ENCODE data around the gene PLOD3. TPM values are rescaled to one million over a fixed set of nuclear protein-coding genes. Genes with fewer than 3 reads are reported as not detected.
A peak's percentile ranks its signal among the peaks of the same experiment; 100 is the strongest.

The PLOD3 gene
- total RNA-seq, 2 donors from 2014 or later = 39.0 to 44.7 TPM

DNA sequence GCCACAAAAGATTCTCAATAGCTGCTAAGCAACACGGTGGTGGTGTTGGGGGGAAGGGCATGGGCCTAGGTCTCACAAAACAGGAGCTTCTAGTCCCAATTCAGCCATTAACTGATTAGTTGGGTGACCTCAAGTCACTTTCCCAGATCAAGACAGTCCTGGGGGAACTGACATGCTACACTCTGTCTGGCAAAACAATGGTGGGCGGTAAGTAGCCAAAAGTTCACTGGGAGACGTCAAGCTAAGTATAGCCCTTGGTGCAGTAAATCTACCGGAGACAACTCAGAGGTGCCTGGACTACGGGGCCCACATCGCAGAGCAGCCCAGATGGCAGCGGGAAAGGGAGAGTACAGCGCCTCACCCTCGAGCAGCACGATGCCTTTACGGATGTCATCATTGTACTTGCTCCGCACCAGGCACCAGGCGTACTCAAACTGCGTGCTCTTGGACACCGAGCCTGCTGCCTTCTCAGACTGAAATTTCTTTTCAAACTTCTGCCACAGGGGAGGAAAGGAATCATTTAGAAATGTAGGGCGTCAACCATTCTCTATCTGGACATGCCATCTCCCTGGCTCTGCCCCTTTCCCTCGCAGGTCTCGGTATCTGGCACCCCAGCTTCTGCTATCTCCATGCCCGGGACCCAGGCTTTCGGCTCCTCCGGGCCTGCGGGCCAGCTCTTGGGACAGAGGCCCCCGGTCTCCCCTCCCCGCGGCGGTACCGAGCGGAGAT lies 26.4 kb upstream of the PLOD3 start:
- Mint-ChIP-seq H3K27ac (peak overlapping the region; percentile 92), H3K4me1 (peaks cover 20% of the 10 kb centered on the region), H3K4me3 (peak overlapping the region; percentile 94), H3K27me3 (no peaks in the 10 kb centered on the region), H3K36me3 (ENCODE audit: low read depth) (peaks cover 2% of the 10 kb centered on the region)
- no peaks in the 10 kb centered on the region for H3K9me3 ChIP-seq (ENCODE audit: control insufficient read depth, low read length, poor library complexity, severe bottlenecking)
- DNase-seq (no peak), ATAC-seq (no peak)

- H3K36me3 Mint-ChIP-seq (ENCODE audit: low read depth) = peaks cover 2% of the 10 kb centered on the region
- no peak overlapping the region for H3K4me3 Mint-ChIP-seq
- no peak for ATAC-seq
- H3K9me3 ChIP-seq (ENCODE audit: control insufficient read depth, low read length, poor library complexity, severe bottlenecking) = no peaks in the 10 kb centered on the region
- no peak for DNase-seq
- H3K4me1 Mint-ChIP-seq = peaks cover 17% of the 10 kb centered on the region
- H3K27ac Mint-ChIP-seq = no peak overlapping the region
- no peaks in the 10 kb centered on the region for H3K27me3 Mint-ChIP-seq
Measured at GRCh38 chr7:101241443-101242349, 24.3 kb upstream of the PLOD3 start.

DNA sequence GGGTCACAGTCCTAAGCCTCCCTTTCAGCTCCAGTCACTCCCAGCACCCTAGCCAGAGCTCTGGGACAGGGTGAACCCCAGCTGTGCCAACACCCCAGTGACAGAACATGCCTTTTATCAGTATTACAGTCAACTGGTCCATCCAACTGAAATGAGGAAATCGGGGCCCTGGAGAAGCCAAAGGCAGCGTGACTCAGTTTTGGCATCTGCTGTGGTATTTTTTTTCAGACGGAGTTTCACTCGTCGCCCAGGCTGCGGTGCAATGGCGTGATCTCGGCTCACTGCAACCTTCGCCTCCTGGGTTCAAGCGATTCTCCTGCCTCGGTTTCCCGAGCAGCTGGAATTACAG lies 23.6 kb upstream of the PLOD3 start:
- DNase-seq (no peak), ATAC-seq (no peak)
- no peak overlapping the region for H3K27ac Mint-ChIP-seq
- peaks cover 19% of the 10 kb centered on the region for H3K4me1 Mint-ChIP-seq
- peaks cover 2% of the 10 kb centered on the region for H3K36me3 Mint-ChIP-seq (ENCODE audit: low read depth)
- no peak overlapping the region for H3K4me3 Mint-ChIP-seq
- H3K27me3 Mint-ChIP-seq = no peaks in the 10 kb centered on the region
- H3K9me3 ChIP-seq (ENCODE audit: control insufficient read depth, low read length, poor library complexity, severe bottlenecking) = no peaks in the 10 kb centered on the region

DNA sequence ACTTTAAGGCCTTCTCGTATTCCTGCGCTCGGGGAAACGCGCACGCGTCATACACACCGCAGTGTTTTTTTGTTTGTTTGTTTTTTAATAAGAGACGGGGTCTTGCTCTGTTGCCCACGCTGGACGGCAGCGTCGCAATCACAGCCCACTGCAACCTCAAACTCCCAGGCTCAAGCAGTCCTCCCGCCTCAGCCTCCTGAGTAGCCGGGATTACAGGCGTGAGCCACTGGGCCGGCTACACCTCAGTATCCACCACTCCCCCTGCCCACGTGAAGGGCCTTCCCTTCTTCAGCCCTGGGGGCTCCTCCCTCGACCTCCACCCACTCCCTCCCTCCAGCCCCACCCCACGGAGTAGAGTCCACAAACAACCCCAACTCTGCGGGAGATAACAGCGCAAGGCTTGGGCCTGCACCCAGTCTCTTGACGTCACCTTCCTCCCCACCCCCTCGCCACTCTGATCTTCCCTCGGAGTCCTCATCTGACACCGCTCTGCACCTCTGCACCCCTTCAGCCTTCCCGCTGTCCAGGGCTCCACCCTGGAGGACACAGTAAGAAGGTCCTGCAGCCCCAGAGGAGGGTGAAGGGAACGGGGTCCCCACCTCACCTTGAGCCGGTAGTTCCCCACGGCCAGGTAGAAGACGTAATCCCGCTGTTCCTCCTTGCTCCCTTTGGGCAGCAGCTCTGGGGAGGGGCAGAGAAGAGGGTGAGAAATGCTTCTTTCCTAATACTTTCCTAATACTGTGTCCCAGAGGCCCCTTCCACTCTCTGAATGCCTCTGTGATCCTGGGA lies 23.0 kb upstream of the PLOD3 start:
- Mint-ChIP-seq H3K27ac (no peak overlapping the region), H3K27me3 (no peaks in the 10 kb centered on the region), H3K36me3 (ENCODE audit: low read depth) (peaks cover 2% of the 10 kb centered on the region), H3K4me3 (no peak overlapping the region), H3K4me1 (peaks cover 19% of the 10 kb centered on the region)
- H3K9me3 ChIP-seq (ENCODE audit: control insufficient read depth, low read length, poor library complexity, severe bottlenecking) = no peaks in the 10 kb centered on the region
- DNase-seq = no peak
- no peak for ATAC-seq

- Mint-ChIP-seq H3K27ac (no peak overlapping the region), H3K36me3 (ENCODE audit: low read depth) (peaks cover 2% of the 10 kb centered on the region), H3K4me3 (no peak overlapping the region), H3K4me1 (peaks cover 15% of the 10 kb centered on the region), H3K27me3 (no peaks in the 10 kb centered on the region)
- ATAC-seq (no peak), DNase-seq (no peak)
- no peaks in the 10 kb centered on the region for H3K9me3 ChIP-seq (ENCODE audit: control insufficient read depth, low read length, poor library complexity, severe bottlenecking)
Measured at GRCh38 chr7:101239951-101240220, 22.5 kb upstream of the PLOD3 start.

GRCh38 chr7:101239191-101239950 lies 22.0 kb upstream of the PLOD3 start:
- DNase-seq = no peak
- no peak overlapping the region for H3K4me3 Mint-ChIP-seq
- H3K4me1 Mint-ChIP-seq = peaks cover 11% of the 10 kb centered on the region
- no peaks in the 10 kb centered on the region for H3K27me3 Mint-ChIP-seq
- ATAC-seq = no peak
- H3K27ac Mint-ChIP-seq = no peak overlapping the region
- H3K36me3 Mint-ChIP-seq (ENCODE audit: low read depth) = no peaks in the 10 kb centered on the region
- H3K9me3 ChIP-seq (ENCODE audit: control insufficient read depth, low read length, poor library complexity, severe bottlenecking) = no peaks in the 10 kb centered on the region

DNA sequence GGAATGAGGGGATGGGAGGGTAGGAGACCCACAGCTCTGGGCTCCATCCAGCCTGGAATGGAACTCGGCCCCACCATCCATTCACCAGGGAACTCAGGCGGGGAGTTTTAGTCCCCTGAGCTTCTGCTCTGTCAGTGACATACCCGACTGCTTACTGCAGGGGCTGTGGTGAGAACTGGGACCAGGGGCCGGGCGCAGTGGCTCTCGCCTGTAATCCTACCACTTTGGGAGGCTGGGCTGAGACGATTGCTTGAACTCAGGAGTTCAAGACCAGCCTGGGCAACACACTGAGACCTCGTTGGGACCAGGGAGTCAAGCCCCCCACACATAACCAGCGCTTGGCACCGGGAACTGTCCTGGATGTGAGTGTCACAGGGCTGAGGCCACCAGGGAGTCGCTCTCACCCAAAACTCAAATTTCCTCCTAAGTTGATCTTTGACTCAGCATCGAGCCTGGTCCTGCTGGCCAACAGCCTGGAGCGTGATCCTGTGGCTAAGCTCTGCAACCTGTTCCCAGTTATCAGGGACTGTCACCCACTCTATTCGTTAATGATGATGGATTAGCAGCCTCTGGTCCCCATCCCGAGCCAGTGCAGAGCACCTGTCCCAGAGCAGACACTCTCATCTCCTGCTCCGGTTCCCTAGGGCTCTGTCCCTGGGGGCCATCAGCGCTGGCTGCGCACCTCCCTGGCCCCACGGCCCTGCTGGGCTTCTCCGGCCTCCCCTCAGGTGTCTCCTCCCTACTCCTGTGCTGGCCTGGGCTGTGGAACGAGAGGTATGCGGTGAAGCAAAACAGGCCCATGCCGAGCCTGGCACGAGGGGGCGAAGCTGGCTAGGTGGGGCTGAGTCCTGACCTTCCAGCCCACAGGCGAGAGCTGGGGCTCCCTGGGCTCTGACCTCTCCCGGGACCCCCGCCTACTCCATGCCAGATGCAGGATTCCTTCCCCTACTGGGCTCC lies 21.1 kb upstream of the PLOD3 start:
- no peak for ATAC-seq
- no peaks in the 10 kb centered on the region for H3K36me3 Mint-ChIP-seq (ENCODE audit: low read depth)
- H3K27me3 Mint-ChIP-seq = no peaks in the 10 kb centered on the region
- no peaks in the 10 kb centered on the region for H3K9me3 ChIP-seq (ENCODE audit: control insufficient read depth, low read length, poor library complexity, severe bottlenecking)
- DNase-seq = no peak
- peaks cover 5% of the 10 kb centered on the region for H3K4me1 Mint-ChIP-seq
- H3K4me3 Mint-ChIP-seq = no peak overlapping the region
- H3K27ac Mint-ChIP-seq = no peak overlapping the region

DNA sequence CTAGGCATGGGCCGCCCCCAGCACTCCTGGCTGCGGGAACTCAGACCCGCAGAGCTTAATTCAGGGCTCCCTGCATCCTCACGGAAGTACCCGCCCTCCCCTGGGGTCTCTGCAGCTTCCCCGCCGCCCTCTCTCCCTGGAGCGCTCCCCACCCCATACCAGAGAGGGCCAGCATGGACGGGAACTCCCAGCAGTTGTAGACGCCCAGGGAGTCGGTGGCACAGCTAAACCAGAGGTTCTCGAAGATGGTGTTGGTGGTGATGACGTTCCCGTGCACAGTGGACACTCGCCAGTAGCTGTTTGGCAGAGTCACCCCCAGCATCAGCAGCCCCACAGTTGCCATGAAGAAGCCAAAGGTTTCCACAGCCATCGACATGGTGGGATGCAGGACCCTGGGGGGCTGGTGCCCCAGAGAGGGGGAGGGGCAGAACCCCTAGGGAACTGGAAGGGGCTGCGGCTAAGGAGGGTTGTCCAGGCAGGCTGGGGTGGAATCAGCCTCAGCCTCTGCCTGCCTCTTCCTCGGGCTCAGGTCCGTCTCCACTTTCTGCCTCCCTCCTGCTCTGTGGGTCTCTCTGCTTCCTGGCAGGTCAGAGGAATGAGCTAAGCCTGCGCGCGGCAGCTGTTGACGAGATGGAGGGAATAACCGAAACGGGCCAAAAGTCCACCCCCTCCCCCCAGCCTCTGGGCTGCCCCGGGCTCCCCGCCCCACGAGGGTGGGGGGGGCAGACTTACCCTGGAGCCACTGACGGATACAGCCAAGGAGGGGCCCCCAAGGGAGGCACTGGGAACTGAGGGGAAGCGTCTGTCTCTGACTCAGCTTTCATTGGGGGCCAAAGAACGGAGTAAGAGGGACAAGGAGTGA lies 20.1 kb upstream of the PLOD3 start, which contains the start of gene CLDN15:
CLDN15 (minus strand) TSS at position 597 of the 862 bp plus-strand sequence; CDS start at position 376, 221 bp downstream.
- no peak for DNase-seq
- H3K27ac Mint-ChIP-seq = no peak within 1 kb of the TSS
- no peaks in the 10 kb centered on the region for H3K9me3 ChIP-seq (ENCODE audit: control insufficient read depth, low read length, poor library complexity, severe bottlenecking)
- H3K36me3 Mint-ChIP-seq (ENCODE audit: low read depth) = no peaks in the 10 kb centered on the region
- no peaks in the 10 kb centered on the region for H3K27me3 Mint-ChIP-seq
- ATAC-seq = no peak
- H3K4me3 Mint-ChIP-seq = no peak within 1 kb of the TSS
- H3K4me1 Mint-ChIP-seq = peaks cover 5% of the 10 kb centered on the region

GRCh38 chr7:101236292-101236835 lies 19.0 kb upstream of the PLOD3 start:
- H3K9me3 ChIP-seq (ENCODE audit: control insufficient read depth, low read length, poor library complexity, severe bottlenecking) = no peaks in the 10 kb centered on the region
- Mint-ChIP-seq H3K36me3 (ENCODE audit: low read depth) (no peaks in the 10 kb centered on the region), H3K27ac (no peak overlapping the region), H3K4me3 (no peak overlapping the region), H3K4me1 (peaks cover 5% of the 10 kb centered on the region), H3K27me3 (no peaks in the 10 kb centered on the region)
- ATAC-seq (no peak), DNase-seq (no peak)

DNA sequence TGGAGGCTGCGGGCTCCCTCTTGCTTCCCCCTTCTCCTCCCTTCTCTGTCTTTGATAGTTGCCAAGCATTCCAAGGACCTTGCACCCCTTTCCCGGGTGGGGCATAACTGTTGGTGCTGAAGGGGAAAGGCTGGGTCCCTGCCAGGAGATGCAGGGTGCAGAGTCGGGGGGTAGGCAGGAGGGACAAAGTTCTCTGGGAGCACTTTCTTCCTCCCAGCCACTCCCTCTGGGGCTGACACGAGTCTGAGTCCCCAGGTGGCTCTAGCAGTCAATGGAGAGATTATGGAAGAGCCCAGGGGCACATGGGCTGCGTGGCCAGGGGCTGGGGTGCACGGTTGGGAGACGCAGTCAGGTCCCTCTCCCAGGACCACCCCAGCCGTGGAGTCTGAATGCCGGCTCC lies 18.1 kb upstream of the PLOD3 start:
- no peaks in the 10 kb centered on the region for H3K9me3 ChIP-seq (ENCODE audit: control insufficient read depth, low read length, poor library complexity, severe bottlenecking)
- DNase-seq (no peak), ATAC-seq (no peak)
- Mint-ChIP-seq H3K4me3 (no peak overlapping the region), H3K27ac (no peak overlapping the region), H3K4me1 (peaks cover 7% of the 10 kb centered on the region), H3K36me3 (ENCODE audit: low read depth) (no peaks in the 10 kb centered on the region), H3K27me3 (no peaks in the 10 kb centered on the region)

DNA sequence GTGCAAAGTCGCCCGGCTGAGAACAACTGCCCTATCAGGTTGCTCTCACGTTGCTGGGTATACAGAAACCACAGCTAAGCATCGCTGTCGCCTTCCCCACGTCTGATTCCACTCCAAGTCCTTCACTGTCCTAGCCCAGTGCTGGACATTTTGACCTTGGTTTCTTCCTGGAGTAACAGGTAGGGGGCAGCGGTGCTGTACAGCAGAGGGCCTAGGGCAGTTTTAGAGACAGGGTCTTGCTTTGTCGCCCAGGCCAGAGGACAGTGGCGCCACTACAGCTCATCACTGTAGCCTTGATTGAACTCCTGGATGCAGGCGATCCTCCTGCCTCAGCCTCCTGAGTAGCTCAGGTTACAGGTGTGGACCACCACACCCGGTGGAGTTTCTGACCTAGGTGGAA lies 17.7 kb upstream of the PLOD3 start:
- no peaks in the 10 kb centered on the region for H3K36me3 Mint-ChIP-seq (ENCODE audit: low read depth)
- no peaks in the 10 kb centered on the region for H3K9me3 ChIP-seq (ENCODE audit: control insufficient read depth, low read length, poor library complexity, severe bottlenecking)
- ATAC-seq = no peak
- H3K4me1 Mint-ChIP-seq = peaks cover 9% of the 10 kb centered on the region
- no peaks in the 10 kb centered on the region for H3K27me3 Mint-ChIP-seq
- no peak for DNase-seq
- H3K4me3 Mint-ChIP-seq = no peak overlapping the region
- H3K27ac Mint-ChIP-seq = no peak overlapping the region
